WERI-Rb-1 (cell line): ENCODE data around the gene UVRAG.

Source experiments
- DNase-seq: peaks from one replicate; pipeline ENCODE4 v3.0.0-alpha.2; 2020
- H3K27ac ChIP-seq: fragments of 250-450 bp; sonication (Bioruptor Pico); 2 replicates; pipeline ENCODE4 v1.5.1; 2020; ENCODE audit warnings: mild to moderate bottlenecking, moderate library complexity
- H3K27me3 ChIP-seq: fragments of 250-450 bp; sonication (Bioruptor Pico); 2 replicates; pipeline ENCODE4 v1.5.1; 2021; ENCODE audit warnings: mild to moderate bottlenecking, low read depth, moderate library complexity; ENCODE audit not compliant: insufficient read depth, severe bottlenecking
- H3K36me3 ChIP-seq: fragments of 250-450 bp; sonication (Bioruptor Pico); 2 replicates; pipeline ENCODE4 v1.5.1; 2020; ENCODE audit warnings: mild to moderate bottlenecking, moderate library complexity
- H3K4me3 ChIP-seq: 2 replicates; pipeline ENCODE4 v1.5.1; 2011; ENCODE audit warnings: low read depth, mild to moderate bottlenecking, control low read depth, low read length
- H3K9me3 ChIP-seq: fragments of 250-450 bp; sonication (Bioruptor Pico); 2 replicates; pipeline ENCODE4 v1.5.1; 2021; ENCODE audit warnings: mild to moderate bottlenecking, moderate library complexity; ENCODE audit not compliant: severe bottlenecking
- TF ChIP-seq, protein P1 (sequence below): IDR thresholded peaks from 2 replicates; pipeline ENCODE4 v1.5.1; 2011; ENCODE audit warnings: low read depth, mild to moderate bottlenecking, control low read depth, inconsistent platforms, low read length

UVRAG gene

DNA sequence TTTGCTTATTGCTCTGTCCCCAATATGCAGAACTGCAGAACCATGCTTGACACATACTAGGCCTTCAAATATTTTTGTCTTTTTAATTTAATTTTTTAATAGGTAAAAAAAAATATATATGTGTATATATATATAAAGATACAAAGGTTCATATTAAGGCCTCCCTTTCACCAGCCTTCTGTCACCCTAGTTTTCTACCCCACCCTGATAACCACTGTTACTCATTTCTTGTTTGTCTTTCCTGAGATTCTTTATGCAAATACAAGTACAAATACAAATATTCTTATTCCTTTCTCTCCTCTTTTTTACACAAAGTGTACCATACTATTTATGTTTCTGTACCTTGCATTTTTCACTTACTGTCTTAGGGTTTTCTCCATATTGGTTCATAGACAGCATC, 43.0 kb downstream of the UVRAG start:
- Histone ChIP-seq H3K36me3 (no peaks in the 10 kb centered on the region), H3K9me3 (no peaks in the 10 kb centered on the region), H3K27ac (no peak overlapping the region), H3K27me3 (no peaks in the 10 kb centered on the region), H3K4me3 (no peak overlapping the region)
- no peak for DNase-seq
- TF ChIP-seq, protein P1, sequence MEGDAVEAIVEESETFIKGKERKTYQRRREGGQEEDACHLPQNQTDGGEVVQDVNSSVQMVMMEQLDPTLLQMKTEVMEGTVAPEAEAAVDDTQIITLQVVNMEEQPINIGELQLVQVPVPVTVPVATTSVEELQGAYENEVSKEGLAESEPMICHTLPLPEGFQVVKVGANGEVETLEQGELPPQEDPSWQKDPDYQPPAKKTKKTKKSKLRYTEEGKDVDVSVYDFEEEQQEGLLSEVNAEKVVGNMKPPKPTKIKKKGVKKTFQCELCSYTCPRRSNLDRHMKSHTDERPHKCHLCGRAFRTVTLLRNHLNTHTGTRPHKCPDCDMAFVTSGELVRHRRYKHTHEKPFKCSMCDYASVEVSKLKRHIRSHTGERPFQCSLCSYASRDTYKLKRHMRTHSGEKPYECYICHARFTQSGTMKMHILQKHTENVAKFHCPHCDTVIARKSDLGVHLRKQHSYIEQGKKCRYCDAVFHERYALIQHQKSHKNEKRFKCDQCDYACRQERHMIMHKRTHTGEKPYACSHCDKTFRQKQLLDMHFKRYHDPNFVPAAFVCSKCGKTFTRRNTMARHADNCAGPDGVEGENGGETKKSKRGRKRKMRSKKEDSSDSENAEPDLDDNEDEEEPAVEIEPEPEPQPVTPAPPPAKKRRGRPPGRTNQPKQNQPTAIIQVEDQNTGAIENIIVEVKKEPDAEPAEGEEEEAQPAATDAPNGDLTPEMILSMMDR = no peak

DNA sequence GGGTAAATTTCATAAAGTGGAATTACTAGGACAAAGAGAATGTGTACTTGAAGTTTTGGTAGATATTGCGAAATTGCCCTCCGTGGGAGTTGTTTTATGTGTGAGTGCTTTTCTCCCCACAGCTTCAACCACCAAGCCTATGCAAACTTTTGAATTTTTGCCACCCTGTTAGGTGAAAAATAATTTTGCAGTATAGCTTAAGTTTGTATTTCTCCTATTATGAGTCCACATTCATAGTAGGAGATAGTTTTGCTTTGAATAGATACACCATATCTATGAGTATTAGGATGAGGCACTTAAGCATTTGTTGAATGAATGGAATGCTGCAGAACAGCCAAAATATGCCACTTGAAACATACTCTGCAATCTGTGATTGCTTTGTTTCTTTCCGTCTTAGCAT, 43.6 kb downstream of the UVRAG start:
- Histone ChIP-seq H3K9me3 (no peaks in the 10 kb centered on the region), H3K27ac (no peak overlapping the region)

DNA sequence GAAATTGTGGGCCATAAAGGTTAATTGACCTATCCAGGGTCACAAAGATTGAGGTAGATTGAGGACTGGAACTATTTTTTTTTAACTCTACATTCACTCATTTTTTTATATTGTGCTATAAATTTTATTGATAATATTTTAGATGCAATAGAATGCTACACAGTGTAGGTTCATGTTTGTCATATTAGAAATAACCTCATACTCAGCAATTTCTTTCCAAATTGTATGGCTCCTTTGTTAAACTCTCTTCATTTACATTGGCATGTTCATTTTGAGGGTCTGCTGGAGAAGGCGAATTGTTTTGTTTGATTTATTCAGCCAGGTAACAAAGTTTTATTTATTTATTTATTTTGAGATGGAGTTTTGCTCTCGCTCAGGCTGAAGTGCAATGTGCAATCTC, 44.6 kb downstream of the UVRAG start:
- Histone ChIP-seq H3K9me3 (no peaks in the 10 kb centered on the region), H3K4me3 (no peak overlapping the region), H3K36me3 (no peaks in the 10 kb centered on the region), H3K27ac (no peak overlapping the region), H3K27me3 (no peaks in the 10 kb centered on the region)
- TF ChIP-seq, protein P1 = no peak
- DNase-seq = no peak

More for the DNA sequence above, 43.6 kb downstream of the UVRAG start:
- DNase-seq = no peak
- Histone ChIP-seq H3K27me3 (no peaks in the 10 kb centered on the region), H3K36me3 (no peaks in the 10 kb centered on the region), H3K4me3 (no peak overlapping the region)
- TF ChIP-seq, protein P1 = no peak

DNA sequence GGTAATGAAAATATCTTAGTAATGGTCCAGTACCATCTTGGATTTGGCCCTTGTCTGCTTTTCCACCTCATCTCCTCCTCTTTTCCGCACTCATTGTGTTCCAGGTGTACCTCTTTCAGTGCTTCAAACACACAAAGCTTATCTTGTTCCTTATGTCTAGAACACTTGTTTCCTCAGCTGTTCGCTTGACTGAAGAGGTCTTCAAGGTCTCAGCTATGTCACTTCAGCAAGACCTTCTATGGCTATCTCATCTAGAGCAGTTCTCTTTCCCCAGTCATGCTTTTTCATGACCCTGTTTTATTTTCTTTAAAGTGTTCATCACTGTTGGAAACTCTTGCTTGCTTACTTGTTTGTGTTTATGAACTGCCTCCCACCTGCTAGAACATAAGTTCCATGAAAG, 47.4 kb downstream of the UVRAG start:
- no peaks in the 10 kb centered on the region for H3K36me3 ChIP-seq
- no peaks in the 10 kb centered on the region for H3K9me3 ChIP-seq
- no peak overlapping the region for H3K4me3 ChIP-seq
- TF ChIP-seq, protein P1 = no peak
- no peaks in the 10 kb centered on the region for H3K27me3 ChIP-seq
- no peak overlapping the region for H3K27ac ChIP-seq
- DNase-seq = no peak

DNA sequence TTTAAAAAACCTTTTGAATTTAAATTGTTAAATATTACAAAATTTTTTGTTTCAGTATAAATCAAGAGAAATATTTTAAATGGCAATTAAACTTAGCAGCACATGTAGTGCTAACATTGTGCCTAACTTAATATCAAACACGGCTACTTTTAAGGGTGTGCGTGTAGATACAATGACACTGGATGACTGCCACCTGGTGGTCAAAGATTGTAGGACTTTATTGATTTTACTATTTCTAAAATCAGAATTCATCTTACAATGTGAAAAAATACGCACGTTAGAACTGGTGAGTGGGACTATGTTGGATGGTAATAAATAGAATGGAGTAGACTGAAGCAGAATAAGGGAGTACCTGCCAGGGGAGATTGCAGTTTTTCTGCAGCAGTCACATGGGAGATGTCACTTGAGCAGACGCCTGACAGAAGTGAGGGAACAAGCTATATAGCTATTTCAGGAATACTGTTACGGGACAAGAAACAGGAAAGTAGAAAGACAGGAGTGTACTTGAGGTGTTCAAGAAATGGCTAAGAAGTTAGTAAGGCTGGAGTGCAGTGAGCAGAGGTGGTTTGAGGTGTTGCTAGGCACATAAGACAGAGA, 52.9 kb downstream of the UVRAG start:
- DNase-seq = peak; percentile 14
- Histone ChIP-seq H3K27ac (no peak overlapping the region), H3K4me3 (no peak overlapping the region), H3K27me3 (no peaks in the 10 kb centered on the region), H3K9me3 (no peaks in the 10 kb centered on the region), H3K36me3 (no peaks in the 10 kb centered on the region)
- TF ChIP-seq, protein P1 = peak; percentile 30

DNA sequence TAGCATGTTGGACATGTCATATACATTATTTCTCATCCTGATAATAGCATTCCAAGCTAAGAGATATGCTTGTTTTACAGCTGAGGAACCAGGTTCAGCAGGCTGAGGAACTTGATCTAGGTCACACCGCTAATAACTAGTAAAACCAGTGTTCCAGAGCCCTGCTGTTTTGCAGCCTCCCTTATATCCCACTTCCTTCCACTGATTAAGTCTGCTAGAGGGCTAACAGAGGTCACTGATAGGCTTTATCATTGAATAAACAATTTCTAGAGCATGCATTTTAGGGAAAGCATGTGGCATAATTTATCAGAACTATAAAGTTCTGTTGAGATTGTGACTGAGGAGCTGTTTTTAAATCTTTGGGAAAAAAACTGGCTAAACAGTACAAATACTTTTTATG, 54.0 kb downstream of the UVRAG start:
- Histone ChIP-seq H3K27me3 (no peaks in the 10 kb centered on the region), H3K4me3 (no peak overlapping the region), H3K27ac (no peak overlapping the region), H3K36me3 (no peaks in the 10 kb centered on the region), H3K9me3 (no peaks in the 10 kb centered on the region)
- TF ChIP-seq, protein P1 = no peak
- no peak for DNase-seq
